Spleen (tissue), 7 donors: ENCODE data around the gene CMIP.

Source experiments
- POLR2A ChIP-seq, 3 donors: fragments of 450-650 bp; IDR thresholded peaks; one replicate each; pipeline ENCODE4 v1.5.1; 2017; ENCODE audit warnings: antibody characterized with exemption in 3 of 3, mild to moderate bottlenecking in 1 of 3
- POLR2AphosphoS5 ChIP-seq, 3 donors: sonication (generic); formaldehyde crosslinking; IDR thresholded peaks; one replicate each; pipeline ENCODE4 v1.5.1; 2017; ENCODE audit warnings: antibody characterized with exemption in 3 of 3
- TF ChIP-seq, protein P1 (sequence below), 11 experiments: fragments of 200-600 bp in 7 of 11; fragments of 450-650 bp in 4 of 11; sonication (generic) in 4 of 11; IDR thresholded peaks in 8 of 11; conservative IDR thresholded peaks in 3 of 11; 1 replicate in 7 of 11; 2 replicates in 4 of 11; pipeline versions ENCODE4 v1.4.0 to v1.8.0; 2016 to 2021; ENCODE audit warnings: antibody characterized with exemption in 11 of 11, inconsistent platforms in 4 of 11, mild to moderate bottlenecking in 1 of 11
- donor health status: DM: no; HTN: no; CAD: no; lungs with moderate emphysema.
- donor health status: DM: no; HTN: no; CAD: no.
- donor health status: DM: no; HTN: no; CAD: no.

DNA sequence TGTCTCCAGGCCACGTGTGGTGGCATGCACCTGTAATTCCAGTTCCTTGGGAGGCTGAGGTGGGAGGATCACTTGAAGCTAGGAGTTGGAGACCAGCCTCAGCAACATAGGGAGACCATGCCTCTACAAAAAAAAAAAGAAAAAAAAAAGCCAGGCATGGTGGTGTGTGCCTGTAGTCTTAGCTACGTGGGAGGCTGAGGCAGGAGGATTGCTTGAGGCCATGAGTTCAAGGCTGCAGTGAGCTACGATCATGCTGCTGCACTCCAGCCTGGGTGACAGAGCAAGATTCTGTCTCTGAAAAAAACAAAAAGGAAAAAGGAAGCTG lies 103.9 kb downstream of the CMIP start:
- TF ChIP-seq, protein P1, sequence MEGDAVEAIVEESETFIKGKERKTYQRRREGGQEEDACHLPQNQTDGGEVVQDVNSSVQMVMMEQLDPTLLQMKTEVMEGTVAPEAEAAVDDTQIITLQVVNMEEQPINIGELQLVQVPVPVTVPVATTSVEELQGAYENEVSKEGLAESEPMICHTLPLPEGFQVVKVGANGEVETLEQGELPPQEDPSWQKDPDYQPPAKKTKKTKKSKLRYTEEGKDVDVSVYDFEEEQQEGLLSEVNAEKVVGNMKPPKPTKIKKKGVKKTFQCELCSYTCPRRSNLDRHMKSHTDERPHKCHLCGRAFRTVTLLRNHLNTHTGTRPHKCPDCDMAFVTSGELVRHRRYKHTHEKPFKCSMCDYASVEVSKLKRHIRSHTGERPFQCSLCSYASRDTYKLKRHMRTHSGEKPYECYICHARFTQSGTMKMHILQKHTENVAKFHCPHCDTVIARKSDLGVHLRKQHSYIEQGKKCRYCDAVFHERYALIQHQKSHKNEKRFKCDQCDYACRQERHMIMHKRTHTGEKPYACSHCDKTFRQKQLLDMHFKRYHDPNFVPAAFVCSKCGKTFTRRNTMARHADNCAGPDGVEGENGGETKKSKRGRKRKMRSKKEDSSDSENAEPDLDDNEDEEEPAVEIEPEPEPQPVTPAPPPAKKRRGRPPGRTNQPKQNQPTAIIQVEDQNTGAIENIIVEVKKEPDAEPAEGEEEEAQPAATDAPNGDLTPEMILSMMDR (IDR thresholded peaks at IDR 0.05 in 8 of 11, conservative IDR thresholded peaks at IDR 0.05 in 3 of 11) = no peak
- TF ChIP-seq POLR2A (IDR thresholded peaks at IDR 0.05) (no peak), POLR2AphosphoS5 (IDR thresholded peaks at IDR 0.05) (no peak)
